ENCODE data around the gene TUNAR.

TUNAR gene

DNA sequence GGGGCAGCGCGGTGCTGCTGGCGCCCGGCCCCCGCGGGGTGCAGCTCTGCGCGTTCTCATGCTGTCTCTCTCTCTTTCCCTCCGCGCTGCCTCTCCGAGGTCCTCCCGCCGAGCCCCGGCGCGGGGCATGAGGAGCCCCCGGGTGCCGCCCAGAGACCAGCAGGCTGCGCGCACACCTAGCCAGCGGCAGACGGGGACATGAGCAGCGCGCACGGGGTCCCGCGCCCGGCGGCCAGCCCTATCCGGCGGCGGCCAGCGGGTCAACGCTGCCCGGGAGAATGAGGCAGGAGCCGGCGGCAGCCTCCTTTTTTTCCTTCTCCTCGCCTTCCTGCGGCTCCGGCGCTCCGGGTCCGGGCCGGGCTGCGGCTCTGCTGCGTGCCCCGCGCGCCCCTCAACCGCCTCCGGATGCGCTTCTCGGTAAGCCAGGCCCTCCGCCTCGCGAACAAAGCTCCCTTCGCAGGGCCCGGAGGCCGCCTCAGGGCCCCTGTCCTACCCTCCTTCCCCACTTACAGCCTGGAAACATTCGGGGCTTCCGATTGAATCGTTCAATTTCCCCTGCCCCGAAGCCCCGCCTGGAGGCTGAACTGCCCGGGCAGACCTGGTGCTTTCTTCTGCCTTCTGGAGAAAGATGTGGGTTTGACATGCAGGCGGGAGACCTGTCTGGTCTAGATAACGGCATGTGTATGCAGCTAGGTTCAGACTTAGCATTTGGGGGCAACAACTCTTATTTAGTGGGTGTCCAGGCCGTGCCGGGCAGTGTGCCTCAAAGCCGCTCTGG, at the start of gene TUNAR:
TUNAR (plus strand) TSS at position 72 of the 778 bp plus-strand sequence.
- DNase-seq: no peak

DNA sequence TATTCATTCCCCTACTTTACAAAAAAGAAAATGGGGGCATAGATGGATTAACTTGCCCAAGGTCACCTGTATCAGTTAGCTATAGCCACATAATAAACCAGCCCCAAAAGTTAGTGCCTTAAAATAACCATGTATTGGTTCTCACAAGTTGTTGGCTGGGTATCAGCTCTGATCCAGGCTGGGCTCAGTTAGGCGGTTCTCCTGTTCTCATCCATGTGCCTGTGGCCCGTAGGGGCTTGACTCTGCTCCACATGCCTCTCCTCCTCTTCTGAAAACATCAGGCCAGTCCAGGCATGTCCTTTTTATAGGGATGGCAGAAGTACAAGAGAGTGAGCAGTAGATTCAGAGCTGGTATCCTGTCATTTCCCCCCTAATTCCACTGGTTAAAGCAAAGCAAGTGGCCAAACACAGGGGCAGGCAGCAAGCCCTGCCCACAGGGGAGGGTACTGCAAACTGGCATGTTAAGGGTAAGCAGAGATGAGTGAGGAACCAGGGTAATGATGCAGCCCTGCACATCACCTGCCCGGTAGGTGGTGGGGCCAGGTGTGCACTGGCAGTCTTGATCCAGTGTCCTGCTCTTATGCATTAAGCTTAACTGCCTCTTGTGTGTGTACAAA, 47.9 kb upstream of the TUNAR start:
- no peak for DNase-seq

DNA sequence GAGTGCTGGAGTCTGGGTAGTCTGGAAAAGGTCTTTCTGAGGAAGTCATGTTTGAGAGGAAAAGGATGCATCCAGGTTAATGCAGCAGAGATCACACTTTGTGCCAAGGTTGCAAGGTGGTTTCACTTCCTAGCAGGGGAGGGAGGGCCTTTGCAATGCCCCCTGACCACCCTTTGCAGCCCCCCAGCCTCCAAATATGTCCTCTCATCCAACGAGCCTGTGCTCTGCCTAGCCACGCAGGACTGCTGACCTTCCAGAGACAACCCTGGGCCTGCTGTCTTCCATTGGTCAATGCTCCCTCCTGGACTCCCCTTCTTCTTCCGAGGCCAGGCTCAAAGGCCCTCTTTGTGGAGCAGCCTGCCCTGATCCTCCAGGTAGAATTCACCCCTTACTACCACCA, 47.3 kb upstream of the TUNAR start:
- no peak for DNase-seq

DNA sequence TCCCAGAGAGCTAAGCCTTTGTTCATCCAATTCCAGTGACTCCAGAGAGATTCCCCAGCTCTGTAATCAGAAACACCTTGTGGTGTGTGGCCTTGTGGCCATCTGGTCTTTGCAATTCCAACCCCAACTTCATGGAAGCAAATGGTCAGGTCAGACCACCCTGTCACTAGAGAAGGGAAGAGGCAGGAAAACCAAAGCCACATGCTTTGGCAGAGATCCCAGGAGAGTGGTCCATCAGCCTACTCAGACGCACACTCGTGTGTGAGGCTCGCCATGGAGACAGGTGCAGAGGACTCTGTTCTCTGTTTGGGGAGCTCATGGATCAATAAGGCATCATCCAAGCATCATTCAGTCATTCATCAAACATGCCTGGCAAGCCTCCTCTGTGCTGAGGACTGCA, 46.2 kb upstream of the TUNAR start:
- DNase-seq: no peak

DNA sequence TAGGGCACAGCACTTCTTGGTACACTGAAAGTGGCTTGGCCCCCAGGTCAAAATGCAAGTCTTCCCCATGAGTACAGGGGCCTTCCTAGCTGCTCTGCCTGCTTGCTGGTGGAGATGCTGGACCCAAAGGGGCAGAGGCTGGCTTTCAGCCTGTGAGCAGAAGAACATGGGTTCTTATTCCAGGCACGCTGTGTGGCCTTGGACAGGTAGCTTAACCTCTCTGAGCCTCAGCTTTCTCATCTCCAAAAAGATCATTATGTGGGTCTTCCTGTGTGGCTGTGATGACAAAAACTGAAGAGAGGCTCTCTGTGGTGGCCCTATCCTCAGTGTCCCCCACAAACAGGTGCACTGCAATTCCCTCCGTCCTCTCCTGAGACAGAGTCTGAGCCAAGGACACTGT, 45.6 kb upstream of the TUNAR start:
- no peak for DNase-seq

DNA sequence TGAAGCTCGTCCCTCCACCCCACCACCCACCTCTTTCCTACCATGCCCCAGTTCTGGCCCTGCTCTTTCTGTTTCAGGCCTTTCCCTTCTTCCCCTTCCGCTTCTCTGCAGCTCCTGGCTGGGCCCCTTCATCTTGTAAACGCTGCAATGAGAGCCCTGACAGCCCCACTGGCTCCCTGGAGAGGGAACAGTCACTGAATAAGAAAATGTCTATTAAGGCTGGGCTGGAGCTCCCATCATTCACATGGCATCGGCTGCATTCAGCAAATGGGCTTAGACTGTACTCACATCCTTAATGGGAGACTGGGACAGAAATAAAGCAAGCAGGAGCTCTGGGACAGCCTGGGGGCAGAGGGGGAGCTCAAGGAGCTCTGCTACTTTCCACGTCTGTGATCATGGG, 45.2 kb upstream of the TUNAR start:
- DNase-seq: no peak

DNA sequence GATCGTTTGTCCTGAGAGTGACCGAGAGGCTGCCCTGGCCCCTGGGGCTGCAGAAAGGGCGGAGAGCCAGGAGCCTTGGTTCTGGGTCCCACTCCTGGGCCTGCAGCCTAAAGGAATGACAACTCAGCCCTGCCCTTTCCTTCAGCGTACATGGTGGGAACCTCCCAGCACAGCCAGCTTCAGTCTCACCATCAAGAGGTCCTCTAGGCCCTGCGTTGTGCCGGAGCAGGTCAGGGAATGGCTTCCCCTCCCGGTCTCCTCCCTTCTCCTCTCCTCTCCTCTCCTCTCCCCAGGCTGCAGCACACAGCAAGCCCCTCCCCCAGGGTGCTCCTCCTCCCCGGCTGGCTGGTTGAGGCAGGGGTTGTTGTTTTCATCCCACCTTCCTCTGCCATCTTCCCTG, 44.6 kb upstream of the TUNAR start:
- DNase-seq: no peak

DNA sequence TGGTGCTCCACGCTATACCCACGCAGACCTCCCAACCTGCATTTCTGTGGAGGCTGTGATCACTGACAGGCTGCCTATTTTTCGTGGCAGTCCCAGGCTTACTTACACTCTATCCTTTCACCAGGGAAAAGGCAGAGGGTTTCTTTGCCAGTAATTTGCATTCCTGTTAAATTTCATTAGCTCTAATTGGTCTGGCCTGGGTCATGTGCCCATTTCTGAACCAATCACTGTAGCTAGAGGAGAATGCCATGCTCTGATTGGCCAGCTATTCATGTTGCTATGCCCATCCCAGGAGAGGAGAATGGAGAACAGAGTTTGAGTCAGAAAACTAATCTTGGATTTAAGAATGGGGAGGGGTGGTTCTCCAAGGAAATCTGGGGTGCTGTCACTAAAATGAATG, 43.2 kb upstream of the TUNAR start:
- DNase-seq: peak in 1 of 56 donors; percentile 9

DNA sequence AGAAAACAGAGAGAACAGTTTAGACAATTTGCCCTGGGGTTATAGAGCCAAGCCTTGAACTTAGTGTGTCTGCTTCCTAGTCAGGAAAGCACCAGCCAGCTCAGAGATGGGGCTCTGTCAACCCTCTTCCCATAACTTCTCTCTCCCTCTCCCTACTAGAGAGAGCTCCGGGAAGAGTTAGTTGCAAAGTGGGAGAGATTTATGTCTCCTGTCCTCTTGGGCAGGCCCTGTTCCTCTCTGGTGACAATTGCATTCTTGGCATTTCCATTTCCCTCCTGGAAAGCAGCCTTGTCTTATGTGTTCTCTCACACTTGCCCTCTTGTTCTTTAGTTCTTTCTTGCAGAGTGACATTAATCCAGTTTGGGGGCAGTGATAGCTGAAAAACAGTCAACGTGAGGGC, 42.1 kb upstream of the TUNAR start:
- no peak for DNase-seq

DNA sequence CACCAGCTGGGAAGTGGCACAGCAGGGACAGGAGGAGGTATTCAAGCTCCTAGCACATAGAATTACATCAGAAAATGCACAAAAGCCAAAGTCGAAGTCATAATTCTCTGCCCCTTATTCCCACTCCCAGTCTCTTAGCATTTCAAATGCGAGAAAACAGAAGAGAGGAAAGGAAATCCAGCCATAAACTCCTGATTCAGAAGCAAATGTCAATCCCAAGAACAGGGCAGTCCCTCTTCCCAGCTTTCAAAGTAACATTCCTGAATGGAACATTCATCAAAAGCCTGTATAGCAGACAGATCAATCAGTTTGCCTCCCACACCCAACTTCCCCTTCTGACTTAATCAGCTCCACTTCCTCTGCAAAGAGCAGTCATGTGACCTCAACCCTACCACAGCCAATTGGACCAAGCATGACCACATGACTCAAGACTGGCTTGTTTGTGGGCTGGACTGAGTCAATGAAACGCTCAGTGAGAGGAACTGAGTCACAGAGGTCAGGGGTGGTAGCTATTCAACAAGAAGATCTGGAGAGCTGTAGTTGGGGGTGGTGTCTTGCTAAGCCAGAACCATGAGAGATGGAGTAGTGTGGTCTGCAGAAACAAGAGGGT, 41.4 kb upstream of the TUNAR start:
- no peak for DNase-seq

DNA sequence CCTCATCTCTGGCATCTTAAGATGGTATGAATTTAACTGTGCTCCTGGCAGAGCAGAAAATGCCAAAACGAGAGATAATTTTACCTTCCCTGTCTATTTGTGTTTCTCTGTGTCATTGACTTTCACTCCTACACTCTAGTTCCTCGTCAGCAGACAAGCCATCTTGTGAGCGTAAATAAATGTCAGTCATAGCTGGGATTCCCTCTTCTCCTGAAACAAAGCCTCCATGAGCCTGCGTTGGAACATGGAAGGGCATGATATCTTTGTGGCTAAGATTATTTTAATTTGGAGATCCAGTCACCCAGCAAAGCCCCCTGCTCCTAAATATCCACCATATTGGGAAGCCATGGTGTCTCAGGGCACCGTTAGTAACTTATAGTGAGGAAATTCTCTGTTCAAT, 37.8 kb upstream of the TUNAR start:
- DNase-seq: no peak

DNA sequence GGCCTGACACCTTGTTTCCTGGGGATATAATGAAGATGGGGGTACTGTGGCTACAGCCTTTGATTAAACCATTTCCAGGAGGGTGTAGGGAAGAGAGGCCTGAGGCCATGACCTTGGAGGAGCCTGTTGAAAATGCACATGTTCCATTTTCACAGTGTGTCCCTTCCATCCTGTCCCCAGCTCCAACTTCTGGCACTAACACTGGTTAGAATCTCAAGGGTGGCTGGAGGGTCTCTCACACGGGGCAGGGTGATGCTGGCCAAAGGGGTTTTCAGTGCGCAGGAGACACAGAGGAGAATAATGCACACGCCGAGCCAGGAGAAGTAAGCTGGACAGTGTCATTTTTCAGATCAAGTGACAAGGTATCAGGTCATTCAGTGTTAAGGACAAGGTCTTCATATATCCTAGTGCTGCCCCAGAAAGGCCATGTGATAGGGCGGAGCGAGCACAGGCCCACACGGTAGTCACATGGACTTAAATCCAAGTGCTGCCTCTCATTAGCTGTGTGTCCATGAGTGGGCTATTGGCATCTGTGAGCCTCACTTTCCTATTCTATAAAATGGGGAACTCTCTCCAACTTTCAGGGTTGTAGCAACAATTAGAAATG, 36.4 kb upstream of the TUNAR start:
- DNase-seq: no peak

DNA sequence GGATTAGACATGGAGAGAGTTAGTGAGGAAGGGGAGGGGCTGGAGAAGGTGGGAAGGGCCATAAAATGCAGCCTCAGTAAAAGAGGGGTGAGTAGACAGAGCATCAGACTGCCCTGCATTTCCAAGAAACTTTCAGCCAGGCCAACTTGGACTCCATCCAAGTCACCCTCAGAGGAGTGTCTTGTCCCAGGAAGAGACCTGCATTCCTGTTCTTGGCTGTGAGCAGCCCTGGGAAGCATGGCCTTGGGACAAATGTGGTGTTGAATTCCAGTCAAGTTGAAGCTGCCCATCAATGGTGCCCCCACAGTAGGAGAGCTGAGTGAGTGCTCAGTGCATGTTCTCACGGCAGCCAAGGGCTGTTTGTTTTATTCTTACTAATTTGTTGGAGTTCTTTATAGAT, 35.0 kb upstream of the TUNAR start:
- DNase-seq: no peak

DNA sequence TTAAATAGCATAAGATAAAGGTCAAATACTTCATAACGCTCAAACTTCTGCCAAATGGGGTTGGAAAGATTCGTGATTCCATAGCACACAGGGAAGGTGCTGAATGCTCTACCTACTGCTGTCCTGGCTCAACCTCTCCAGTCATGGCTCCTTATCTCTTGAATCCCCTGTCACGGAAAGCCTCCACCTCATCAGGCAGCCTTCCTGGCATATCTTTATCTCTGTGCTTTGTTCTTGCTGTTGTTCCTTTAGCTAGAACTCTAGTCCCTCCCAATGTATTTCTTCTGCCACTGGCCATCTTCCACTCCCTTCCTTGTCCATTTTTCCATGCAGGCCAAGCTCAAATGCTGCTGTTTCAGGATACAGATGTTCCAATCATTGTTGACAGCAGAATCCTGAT, 26.9 kb upstream of the TUNAR start:
- no peak for DNase-seq

DNA sequence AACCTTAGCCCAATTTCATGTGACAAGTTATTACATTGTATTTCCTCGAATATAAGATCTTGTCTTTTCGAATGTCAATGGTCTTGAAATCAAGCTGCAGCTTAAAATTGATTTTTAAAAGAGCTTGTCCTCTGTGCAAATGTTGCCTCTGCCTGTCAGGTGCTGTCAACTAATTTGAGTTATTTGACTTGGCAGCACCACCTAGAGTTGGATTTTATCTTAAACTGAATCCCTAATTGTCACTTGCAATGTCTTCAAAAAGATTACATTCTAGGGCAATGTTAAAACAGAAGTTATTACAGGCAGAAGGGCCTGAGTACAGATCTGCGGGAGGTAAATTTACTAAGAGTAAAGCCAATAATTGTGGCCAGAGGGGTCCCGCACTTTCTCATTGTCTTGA, 26.2 kb upstream of the TUNAR start:
- DNase-seq: no peak

DNA sequence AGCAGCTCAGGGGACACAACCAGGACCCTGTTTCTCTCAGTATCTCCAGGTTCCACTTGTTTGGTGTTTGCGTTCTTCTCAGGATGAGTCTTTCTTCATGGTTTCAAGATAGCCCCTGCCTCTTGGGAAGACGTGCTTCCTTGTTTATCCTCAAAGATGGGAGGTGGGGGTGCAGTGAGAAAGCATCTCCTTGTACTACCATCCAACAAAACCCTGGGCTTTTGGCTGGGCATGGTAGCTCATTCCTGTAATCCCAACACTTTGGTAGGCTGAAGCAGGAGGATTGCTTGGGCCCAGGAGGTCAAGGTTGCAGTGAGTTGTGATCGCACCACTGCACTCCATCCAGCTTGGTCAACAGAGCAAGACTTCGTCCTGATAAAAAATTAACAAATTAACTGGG, 21.0 kb upstream of the TUNAR start:
- no peak for DNase-seq

DNA sequence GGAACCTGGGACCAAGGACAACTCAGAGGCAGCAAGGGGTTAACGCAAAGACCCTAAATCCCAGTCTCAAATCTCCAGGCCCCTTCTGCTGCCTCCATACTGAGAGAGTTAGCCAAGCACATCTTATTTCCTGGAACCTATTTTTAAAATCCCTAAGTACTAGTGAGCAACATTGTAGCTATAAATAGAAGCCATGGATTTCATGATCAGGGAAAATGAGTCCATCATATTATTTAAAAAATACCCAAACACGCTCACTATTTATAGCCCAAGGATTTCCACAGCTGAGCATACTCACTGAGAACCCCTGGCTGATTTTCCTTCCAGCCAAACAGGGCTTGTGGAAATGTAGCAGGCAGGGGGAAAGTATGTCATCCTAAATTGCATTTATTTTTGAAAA, 19.4 kb upstream of the TUNAR start:
- DNase-seq: no peak

DNA sequence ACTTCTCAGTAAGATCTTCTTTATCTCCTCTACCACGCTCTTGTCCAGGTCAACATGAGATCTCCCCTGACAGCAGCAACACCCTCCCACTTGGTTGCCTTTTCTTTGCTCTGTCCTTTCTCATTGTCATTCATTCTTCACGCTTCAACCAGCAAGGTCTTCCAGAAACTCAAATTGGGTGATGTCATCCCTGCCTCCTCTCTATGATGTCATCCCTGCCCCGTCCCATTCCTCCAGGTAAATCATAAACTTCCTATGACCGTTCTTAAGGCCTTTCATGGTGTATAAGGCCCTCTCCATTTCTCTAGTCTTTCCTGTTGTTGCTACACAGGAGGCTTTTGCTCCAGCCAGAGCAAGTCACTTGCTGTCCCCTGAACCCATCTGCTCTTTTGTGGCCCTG, 17.7 kb upstream of the TUNAR start:
- DNase-seq: no peak

DNA sequence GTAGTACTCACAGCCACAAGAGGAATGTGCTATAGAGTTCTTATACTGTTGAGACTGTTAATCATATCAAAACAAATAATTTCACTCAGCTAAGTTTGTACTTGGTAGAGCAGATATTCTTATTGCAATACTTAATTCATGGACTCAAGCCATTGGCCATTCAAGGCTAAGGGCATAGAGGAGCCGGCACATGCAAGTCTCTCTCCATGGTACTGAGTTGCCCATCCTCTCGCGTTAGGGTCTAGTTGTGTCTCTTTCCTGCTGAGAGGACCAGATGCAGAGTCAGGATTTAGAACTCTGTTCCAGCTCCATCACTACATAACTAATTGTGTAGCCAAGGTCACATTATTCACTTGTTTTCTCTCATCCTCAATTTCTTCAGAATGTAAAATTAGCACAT, 14.4 kb upstream of the TUNAR start:
- DNase-seq: no peak

DNA sequence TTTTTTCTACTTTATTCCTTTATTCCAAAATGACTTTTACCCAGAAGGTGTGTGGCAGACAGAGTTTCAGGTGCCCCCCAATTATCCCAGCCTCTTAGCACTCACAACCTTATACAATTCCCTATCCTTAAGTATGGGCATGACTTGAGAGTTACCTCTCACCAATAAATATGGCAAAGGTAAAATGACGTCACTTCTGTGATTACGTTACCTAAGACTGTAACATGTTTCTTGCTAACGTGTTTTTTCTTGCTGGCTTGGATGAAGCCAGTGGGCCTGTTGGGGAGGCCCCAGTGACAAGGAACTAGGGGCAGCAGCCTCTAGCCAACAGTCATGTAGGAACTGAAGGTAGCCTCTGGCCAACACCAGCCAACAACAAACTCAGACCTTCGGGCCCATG, 13.3 kb upstream of the TUNAR start:
- DNase-seq: no peak

DNA sequence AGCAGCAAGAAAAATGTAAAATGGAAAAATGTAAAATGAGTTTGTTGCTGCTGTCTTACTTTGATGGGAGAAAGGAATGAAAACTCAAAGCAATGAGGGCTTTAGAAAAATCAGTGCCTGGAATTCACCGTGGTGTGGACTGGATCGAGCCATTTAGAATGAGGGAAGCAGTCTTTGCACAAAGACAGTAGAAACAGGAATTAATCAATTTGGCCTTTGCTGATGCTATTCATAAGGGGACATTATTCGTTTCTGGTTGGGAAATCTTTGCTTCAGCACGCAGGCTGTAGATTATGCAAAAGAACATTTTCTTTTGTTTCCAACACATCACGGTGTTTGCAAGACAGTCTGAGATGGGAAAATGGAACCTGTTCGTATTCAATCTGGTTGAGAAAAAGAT, 6.9 kb upstream of the TUNAR start:
- DNase-seq: no peak

DNA sequence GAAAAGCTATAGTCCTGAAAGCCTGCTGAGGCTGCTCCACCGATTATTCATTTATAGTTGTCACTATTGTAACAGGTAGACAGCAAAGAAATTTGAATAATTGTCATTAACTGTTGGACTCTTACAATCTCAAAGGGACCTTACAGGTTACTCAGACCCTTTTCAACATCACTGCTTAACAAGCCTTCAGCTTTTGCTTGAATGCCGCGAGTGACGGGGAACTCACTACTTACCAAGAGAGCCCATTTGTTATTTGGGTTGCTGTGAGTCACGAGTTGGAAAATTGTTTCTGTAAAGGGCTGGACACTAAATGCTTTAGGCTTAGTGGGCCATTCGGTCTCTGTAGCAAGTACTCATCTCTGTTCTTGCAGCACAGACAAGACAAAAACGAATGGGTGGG, 5.9 kb upstream of the TUNAR start:
- no peak for DNase-seq

DNA sequence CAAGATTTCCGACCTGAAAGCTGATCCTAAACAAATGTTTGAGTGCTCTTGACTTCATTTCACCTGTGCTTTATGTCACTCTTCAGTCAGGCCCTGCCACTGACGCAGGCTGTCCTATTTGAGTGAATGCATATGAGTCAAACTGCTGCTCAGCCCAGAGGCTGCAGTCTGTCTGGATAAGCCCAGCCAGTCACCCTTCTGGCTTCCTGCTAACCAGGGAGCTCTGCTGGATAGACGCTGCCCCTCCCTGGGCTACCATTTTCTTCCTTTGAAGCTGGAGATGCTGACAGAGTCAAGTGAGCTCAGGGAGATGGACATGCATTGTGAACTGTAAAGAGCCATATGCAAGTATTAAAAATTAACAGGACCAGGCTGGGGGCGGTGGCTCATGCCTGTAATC, 5.1 kb upstream of the TUNAR start:
- DNase-seq: no peak

All from amygdala (tissue), 56 donors.